H1 (cell line): Measurements from ENCODE around the gene SLC35F1. TPM values are rescaled to one million over a fixed set of nuclear protein-coding genes. Genes with fewer than 3 reads are reported as not detected.

ENCODE experiments used
- JUND ChIP-seq: IDR thresholded peaks from 2 replicates; pipeline ENCODE4 v1.6.1; 2011; ENCODE audit warnings: mild to moderate bottlenecking, improper control_type of control experiment, low read length
- RNF2 ChIP-seq: fragments of 200-900, 300-1000 bp; sonication (generic); IDR thresholded peaks from 2 replicates; pipeline ENCODE4 v1.7.1; 2016; ENCODE audit warnings: borderline replicate concordance, low read depth, mild to moderate bottlenecking, antibody characterized with exemption, low read length; ENCODE audit not compliant: poor library complexity, severe bottlenecking; ENCODE audit errors: missing control alignments
- polyA plus RNA-seq, 7 experiments: library from polyadenylated mRNA; depleted of rRNA in 3 of 7; stranded (reverse) in 5 of 7; unstranded in 2 of 7; fragments of >200 nt in 5 of 7; fragments of 200-250 nt in 2 of 7; gene quantifications; 1 replicate in 5 of 7; 2 replicates in 1 of 7; 4 replicates in 1 of 7; pipeline versions ENCODE4 v1.2.1 to v1.2.3, GENCODE V29; 2011 to 2013; ENCODE audit warnings: missing spikeins in 2 of 7, mixed read lengths in 2 of 7
- total RNA-seq: library from RNA; stranded (reverse); fragmentation: NEBNext Ultra II Directional; extraction: Animal tissue kit (Norgen Biotek cat#: 25700); gene quantifications from 2 replicates; pipeline ENCODE4 v1.2.1, GENCODE V29; 2021

SLC35F1 gene
- total and polyA plus RNA-seq, 2 of the 8 experiments (the other 6 are each of a cell fraction or from before 2014, with no cell fraction given): 7.0 to 10.0 TPM

DNA sequence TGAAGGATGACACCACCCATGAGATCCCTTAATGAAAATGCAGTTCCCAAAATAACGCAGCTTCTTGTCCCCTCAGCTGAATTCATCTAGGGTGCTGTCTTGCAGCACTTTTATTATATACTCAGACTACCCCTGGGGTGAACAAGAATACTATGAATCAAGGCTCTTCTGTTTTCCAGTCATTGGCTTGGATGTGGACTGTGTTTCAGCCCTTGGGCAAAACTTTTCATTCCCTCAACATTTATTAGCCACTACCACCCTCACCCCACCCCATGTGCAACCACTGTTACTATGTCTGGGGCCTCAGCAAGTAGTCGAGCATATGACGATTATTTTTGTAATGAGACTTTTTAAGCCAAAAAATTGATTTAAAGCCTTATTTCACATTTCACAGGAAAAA, 321.8 kb downstream of the SLC35F1 start (continued):
- TF ChIP-seq RNF2: no peak
- no peak for TF ChIP-seq JUND
